Umbilical cord (tissue), 2 donors: ENCODE measurements around the gene DAPL1. TPM values are rescaled to one million over a fixed set of nuclear protein-coding genes. Genes with fewer than 3 reads are reported as not detected.
"Not testable (repeated sequence)": the region's sequence is repeated elsewhere in the genome, so short reads cannot be mapped to it uniquely, and the experiment has no call there.

Source experiments
- DNase-seq: peaks from one replicate; pipeline ENCODE4 v3.0.0-alpha.2; 2015; ENCODE audit warnings: low spot score
- total RNA-seq: library from RNA; depleted of rRNA; stranded (reverse); fragments of >200 nt; gene quantifications from one replicate; pipeline ENCODE4 v1.2.3, GENCODE V29; 2014; ENCODE audit warnings: low replicate concordance; ENCODE audit not compliant: insufficient read depth

DAPL1 gene
- total RNA-seq, 1 donor from 2014 or later, result not detected

GRCh38 chr2:158822193-158822592, 27.1 kb downstream of the DAPL1 start:
- DNase-seq, result no peak

- no peak for DNase-seq
These were observed 28.5 kb downstream of the DAPL1 start for GRCh38 chr2:158823486-158824237.

GRCh38 chr2:158825021-158825420, 29.9 kb downstream of the DAPL1 start:
- no peak for DNase-seq

DNA sequence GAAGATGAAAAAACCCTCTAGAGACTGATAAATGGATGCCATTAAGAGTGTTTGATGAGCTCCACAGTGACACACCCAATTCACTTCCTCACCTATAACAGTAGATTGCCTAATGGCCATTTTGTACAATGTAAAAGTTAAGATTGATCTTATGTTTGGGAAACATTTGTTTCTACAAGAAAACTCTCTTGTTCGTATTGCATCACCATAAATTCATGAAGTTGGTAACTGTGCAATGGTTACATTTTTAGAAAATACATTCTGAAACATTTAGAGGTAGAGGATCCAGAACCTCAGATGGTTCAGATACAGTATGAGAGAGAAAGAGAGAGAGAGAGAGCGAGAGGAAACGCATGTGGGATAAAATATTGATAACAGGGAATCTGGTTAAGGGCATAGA, 31.8 kb downstream of the DAPL1 start:
- DNase-seq, result no peak

GRCh38 chr2:158828378-158829164, 33.5 kb downstream of the DAPL1 start:
- DNase-seq, result peak; percentile 55

DNA sequence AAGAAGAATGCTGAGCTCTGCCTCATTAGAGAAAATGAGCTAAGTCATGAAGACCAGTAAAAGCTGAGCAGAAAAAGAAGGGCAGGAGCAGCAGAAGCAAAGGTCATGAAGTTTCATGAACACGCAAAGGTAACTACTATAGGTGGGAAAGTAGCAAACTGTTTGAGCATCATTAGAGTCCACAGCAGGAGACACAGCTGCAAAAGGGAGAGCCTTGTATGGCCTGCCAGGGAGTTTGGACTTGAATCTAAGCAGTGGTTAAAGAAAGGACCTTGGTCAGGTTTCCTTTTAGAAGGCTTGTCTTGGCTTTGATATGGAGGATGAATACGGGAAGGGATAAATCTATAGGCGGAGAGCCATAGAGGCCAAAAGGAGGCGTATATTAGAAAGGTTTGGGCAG, 34.0 kb downstream of the DAPL1 start:
- no peak for DNase-seq

DNA sequence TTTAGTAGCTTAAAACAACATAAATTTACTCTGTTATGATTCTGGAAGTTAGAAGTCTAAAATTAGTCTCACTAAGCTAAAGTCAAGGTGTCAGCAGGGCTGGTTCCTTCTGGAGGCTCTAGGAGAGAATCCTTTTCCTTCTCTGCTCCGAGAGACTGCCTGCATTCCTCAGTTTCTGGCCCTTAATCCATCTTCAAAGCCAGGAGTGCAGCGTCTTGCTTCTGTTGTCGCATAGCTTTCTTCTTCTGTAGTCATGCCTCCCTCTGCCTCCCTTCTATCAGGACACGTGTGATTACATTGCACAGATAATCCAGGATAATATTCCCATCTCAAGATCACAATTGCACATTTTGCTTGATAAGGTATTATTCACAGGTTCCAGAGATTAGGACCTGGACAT, 35.1 kb downstream of the DAPL1 start:
- DNase-seq, result peak; percentile 62

- DNase-seq, result no peak
These were observed 40.3 kb downstream of the DAPL1 start for GRCh38 chr2:158835431-158835830.

DNA sequence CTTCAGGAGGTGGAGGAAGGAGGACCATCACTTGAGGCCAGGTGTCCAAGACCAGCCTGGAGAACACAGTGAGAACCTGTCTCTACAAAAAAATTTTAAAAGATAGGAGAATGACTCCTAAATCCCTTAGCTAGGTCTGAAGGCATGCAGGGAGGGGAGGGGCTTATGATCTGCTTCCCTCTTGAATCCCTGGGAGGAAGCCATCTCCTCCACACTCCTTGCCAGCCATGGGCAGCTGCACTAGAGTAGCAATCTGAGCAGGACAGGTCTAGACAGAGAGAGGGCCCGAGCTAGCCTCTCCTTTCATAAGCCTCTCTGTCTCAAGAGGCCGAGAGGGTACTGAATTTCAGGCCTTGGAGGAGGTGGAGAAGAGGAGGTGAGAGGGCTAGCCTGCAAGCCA, 42.5 kb downstream of the DAPL1 start:
- no peak for DNase-seq

DNA sequence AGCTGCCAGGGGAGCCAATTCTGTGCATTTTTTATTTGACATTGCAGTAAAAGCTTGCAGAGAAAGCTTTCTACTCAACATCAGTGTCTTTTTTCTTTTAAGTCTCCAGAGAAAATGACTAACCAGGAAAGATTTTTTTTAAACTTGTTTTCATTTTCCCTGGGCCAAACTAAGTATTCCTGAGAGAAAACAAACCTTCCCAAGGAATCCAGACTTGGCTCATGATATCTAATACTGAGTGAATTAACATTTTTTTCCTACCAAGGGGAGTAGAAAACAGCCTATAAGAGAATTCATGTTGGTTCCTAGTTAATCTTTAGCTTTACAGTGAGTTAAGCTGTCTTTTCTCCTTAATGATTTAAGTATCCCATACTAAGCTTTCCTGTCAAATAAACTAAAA, 46.7 kb downstream of the DAPL1 start:
- peak; percentile 93 for DNase-seq

DNA sequence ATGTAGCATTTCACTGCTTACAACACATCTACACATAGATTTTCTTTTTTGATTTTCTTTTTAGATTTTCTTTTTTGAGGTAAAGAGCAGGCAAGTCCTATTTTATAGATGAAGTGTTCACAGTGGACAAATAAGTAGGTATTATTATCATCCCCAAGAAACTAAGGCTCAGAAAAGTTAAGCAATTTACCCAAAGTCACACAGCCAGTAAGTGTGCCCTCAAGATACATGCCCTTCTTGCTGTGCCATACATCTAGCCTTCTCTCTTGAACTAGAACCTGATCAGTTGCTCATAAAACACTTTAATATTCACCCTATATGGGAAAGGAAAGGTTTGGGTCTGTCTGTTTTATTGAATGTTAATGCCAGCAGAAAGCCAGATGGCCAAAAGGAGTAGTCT, 50.3 kb downstream of the DAPL1 start:
- DNase-seq, result no peak

GRCh38 chr2:158845859-158846258, 50.7 kb downstream of the DAPL1 start:
- DNase-seq, result no peak

GRCh38 chr2:158847526-158847925, 52.4 kb downstream of the DAPL1 start:
- not testable (repeated sequence) for DNase-seq

- DNase-seq, result peak; percentile 32
These were observed 53.2 kb downstream of the DAPL1 start for GRCh38 chr2:158848031-158848970.

DNA sequence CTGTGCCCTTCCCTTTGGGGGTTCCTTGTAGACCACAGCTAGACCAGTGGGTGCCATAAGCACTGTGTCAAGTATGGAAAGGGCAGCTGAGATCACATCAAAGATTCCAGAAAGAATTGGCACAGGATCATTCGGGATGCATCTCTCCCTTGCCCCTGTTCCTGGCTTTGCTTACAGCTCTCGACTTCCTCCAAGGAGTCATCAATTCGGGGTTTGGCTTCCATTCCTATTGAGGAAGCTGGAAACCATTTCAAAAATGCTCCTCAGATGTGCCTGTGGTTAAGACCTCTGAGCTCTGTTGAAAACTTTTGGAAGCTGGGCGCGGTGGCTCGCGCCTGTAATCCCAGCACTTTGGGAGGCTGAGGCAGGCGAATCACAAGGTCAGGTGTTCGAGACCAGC, 65.1 kb downstream of the DAPL1 start:
- DNase-seq, result not testable (repeated sequence)

- not testable (repeated sequence) for DNase-seq
These were observed 66.5 kb downstream of the DAPL1 start for GRCh38 chr2:158861626-158862025.

DNA sequence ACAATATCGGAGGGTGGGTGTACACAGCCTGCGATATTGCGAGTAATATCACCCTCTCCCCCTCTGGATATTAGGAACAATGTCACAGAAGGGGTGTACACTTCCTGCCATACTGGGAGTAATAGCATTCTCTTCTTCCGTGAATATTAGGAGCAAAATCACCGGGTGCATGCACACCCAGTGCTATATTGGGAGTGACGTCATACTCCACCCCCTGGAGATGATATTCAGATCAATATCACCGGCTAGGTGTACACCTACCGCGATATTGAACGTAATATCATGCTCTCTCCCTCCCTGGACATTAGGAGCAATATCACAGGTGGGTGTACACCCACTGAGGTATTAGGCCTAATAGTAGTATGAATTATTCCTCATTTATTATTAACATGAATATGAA, 70.4 kb downstream of the DAPL1 start:
- not testable (repeated sequence) for DNase-seq

Other genes starting within 250 kb of the DAPL1 start
- 30.3 TPM for gene TANC1, start 173.3 kb downstream of the DAPL1 start, total RNA-seq